ENCODE results near the gene MEX3D.

MEX3D gene

GRCh38 chr19:1568320-1569019 is at the start of gene MEX3D:
Gene MEX3D, minus strand, starts transcription at chr19:1568325. Its CDS starts 267 bp downstream, at chr19:1568058.
- peak; percentile 88 for DNase-seq

GRCh38 chr19:1616875-1617274 is 48.8 kb upstream of the MEX3D start:
- DNase-seq = no peak

GRCh38 chr19:1616396-1616795 is 48.3 kb upstream of the MEX3D start:
- DNase-seq = no peak

GRCh38 chr19:1615156-1615765 is 47.1 kb upstream of the MEX3D start:
- no peak for DNase-seq

GRCh38 chr19:1613808-1614570 is 45.9 kb upstream of the MEX3D start:
- DNase-seq = no peak

GRCh38 chr19:1613146-1613545 is 45.0 kb upstream of the MEX3D start:
- DNase-seq = no peak

GRCh38 chr19:1612114-1613086 is 44.3 kb upstream of the MEX3D start:
- DNase-seq = no peak

GRCh38 chr19:1611353-1611752 is 43.2 kb upstream of the MEX3D start:
- DNase-seq = no peak

- DNase-seq = no peak
Observed at GRCh38 chr19:1610579-1610978, 42.5 kb upstream of the MEX3D start.

GRCh38 chr19:1609680-1610474 is 41.8 kb upstream of the MEX3D start:
- no peak for DNase-seq

- peak; percentile 58 for DNase-seq
Observed at GRCh38 chr19:1609103-1609396, 40.9 kb upstream of the MEX3D start.

GRCh38 chr19:1608359-1609102 is 40.4 kb upstream of the MEX3D start:
- peak; percentile 41 for DNase-seq

- peak; percentile 40 for DNase-seq
Observed at GRCh38 chr19:1606138-1606651, 38.1 kb upstream of the MEX3D start.

- peak; percentile 98 for DNase-seq
Observed at GRCh38 chr19:1605236-1606137, 37.4 kb upstream of the MEX3D start, which contains the start of gene UQCR11. Gene UQCR11, minus strand, starts transcription at chr19:1605462. Its CDS starts 53 bp downstream, at chr19:1605409.

GRCh38 chr19:1602091-1602707 is 34.1 kb upstream of the MEX3D start:
- DNase-seq = no peak

GRCh38 chr19:1601613-1602064 is 33.5 kb upstream of the MEX3D start:
- peak; percentile 81 for DNase-seq

GRCh38 chr19:1599460-1599846 is 31.3 kb upstream of the MEX3D start:
- DNase-seq = no peak

GRCh38 chr19:1598777-1599459 is 30.8 kb upstream of the MEX3D start:
- no peak for DNase-seq

- DNase-seq = no peak
Observed at GRCh38 chr19:1593501-1593772, 25.3 kb upstream of the MEX3D start.

Measured in hematopoietic multipotent progenitor cell treated with erythropoietin and hydrocortisone succinate and interleukin-3 and kit ligand, for 4 days (in vitro differentiated cells).